Retinal pigment epithelial cell (primary cell): ENCODE data around the gene PHF21A.

Experiments
- DNase-seq: peaks from one replicate; pipeline ENCODE4 v3.0.0-alpha.2; 2010; ENCODE audit warnings: low read depth
- H3K4me3 ChIP-seq: 2 replicates; pipeline ENCODE4 v1.5.1; 2011; ENCODE audit warnings: mild to moderate bottlenecking, low read length, control low read depth, moderate library complexity
- CTCF ChIP-seq: conservative IDR thresholded peaks from 2 replicates; pipeline ENCODE4 v1.5.1; 2011; ENCODE audit warnings: low read depth, low read length, control low read depth, inconsistent platforms

The PHF21A gene

GRCh38 chr11:45994371-45995341 is 126.6 kb downstream of the PHF21A start:
- DNase-seq: peak; percentile 46
- TF ChIP-seq CTCF: no peak
- H3K4me3 ChIP-seq: no peak overlapping the region

- DNase-seq: no peak
- no peak overlapping the region for H3K4me3 ChIP-seq
- no peak for TF ChIP-seq CTCF
Observed at GRCh38 chr11:45993531-45994001, 127.7 kb downstream of the PHF21A start.

GRCh38 chr11:45988921-45989320 is 132.3 kb downstream of the PHF21A start:
- DNase-seq: no peak
- no peak for TF ChIP-seq CTCF

GRCh38 chr11:45985212-45985611 is 136.0 kb downstream of the PHF21A start:
- no peak for DNase-seq
- TF ChIP-seq CTCF: no peak
- no peak overlapping the region for H3K4me3 ChIP-seq

More at GRCh38 chr11:45988921-45989320, 132.3 kb downstream of the PHF21A start:
- no peak overlapping the region for H3K4me3 ChIP-seq

GRCh38 chr11:45984192-45984591 is 137.1 kb downstream of the PHF21A start:
- H3K4me3 ChIP-seq: no peak overlapping the region
- no peak for TF ChIP-seq CTCF
- DNase-seq: no peak

GRCh38 chr11:45983471-45983845 is 137.8 kb downstream of the PHF21A start:
- no peak for DNase-seq
- H3K4me3 ChIP-seq: no peak overlapping the region
- TF ChIP-seq CTCF: no peak
